ENCODE measurements around the gene CDH11.

DNA sequence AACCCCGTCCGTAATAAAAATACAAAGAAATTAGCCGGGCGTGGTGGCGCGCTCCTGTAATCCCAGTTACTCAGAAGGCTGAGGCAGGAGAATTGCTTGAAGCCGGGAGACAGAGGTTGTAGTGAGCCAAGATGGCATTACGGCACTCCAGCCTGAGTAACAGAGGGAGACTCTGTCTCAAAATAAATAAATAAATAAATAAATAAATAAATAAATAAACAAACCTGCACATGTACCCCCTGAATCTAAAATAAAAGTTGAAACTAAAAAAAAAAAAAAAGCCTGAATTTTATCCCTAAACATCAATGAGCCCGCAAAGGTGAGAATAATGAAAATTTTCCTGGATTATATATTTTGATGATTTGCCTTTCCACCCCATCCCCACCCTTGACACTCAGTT lies 124.7 kb downstream of the CDH11 start:
- no peak for TF ChIP-seq NR2F1 (conservative IDR thresholded peaks at IDR 0.05)
- no peak for TF ChIP-seq ATF3 (IDR thresholded peaks at IDR 0.05; ENCODE audit: borderline replicate concordance, extremely low read depth, low read depth, low read length)
- TF ChIP-seq, protein P1, sequence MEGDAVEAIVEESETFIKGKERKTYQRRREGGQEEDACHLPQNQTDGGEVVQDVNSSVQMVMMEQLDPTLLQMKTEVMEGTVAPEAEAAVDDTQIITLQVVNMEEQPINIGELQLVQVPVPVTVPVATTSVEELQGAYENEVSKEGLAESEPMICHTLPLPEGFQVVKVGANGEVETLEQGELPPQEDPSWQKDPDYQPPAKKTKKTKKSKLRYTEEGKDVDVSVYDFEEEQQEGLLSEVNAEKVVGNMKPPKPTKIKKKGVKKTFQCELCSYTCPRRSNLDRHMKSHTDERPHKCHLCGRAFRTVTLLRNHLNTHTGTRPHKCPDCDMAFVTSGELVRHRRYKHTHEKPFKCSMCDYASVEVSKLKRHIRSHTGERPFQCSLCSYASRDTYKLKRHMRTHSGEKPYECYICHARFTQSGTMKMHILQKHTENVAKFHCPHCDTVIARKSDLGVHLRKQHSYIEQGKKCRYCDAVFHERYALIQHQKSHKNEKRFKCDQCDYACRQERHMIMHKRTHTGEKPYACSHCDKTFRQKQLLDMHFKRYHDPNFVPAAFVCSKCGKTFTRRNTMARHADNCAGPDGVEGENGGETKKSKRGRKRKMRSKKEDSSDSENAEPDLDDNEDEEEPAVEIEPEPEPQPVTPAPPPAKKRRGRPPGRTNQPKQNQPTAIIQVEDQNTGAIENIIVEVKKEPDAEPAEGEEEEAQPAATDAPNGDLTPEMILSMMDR (IDR thresholded peaks at IDR 0.05 in 2 of 3, conservative IDR thresholded peaks at IDR 0.05 in 1 of 3; ENCODE audit: control insufficient read depth in 2 of 3, extremely low read depth in 1 of 3, insufficient read depth in 1 of 3, low read depth in 3 of 3, low read length in 3 of 3): no peak
- no peak for TF ChIP-seq ZZZ3 (IDR thresholded peaks at IDR 0.05; ENCODE audit: control insufficient read depth, insufficient read length, low read depth)
- TF ChIP-seq ZNF217 (IDR thresholded peaks at IDR 0.05): no peak
- TF ChIP-seq, protein P2, sequence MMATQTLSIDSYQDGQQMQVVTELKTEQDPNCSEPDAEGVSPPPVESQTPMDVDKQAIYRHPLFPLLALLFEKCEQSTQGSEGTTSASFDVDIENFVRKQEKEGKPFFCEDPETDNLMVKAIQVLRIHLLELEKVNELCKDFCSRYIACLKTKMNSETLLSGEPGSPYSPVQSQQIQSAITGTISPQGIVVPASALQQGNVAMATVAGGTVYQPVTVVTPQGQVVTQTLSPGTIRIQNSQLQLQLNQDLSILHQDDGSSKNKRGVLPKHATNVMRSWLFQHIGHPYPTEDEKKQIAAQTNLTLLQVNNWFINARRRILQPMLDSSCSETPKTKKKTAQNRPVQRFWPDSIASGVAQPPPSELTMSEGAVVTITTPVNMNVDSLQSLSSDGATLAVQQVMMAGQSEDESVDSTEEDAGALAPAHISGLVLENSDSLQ (IDR thresholded peaks at IDR 0.05): no peak
- no peak for TF ChIP-seq RCOR1 (conservative IDR thresholded peaks at IDR 0.05; ENCODE audit: low read depth, low read length)
- TF ChIP-seq SP1 (IDR thresholded peaks at IDR 0.05; ENCODE audit: low read depth, low read length): no peak

All from GM12878 (cell line).